Ramos (cell line): ENCODE results near the gene ZNF787.
"Not testable (repeated sequence)": the region's sequence is repeated elsewhere in the genome, so short reads cannot be mapped to it uniquely, and the experiment has no call there.

ENCODE experiments used
- in situ Hi-C: fragments of 300-500 bp; cut with MboI; formaldehyde crosslinking; loops from one replicate; pipeline ENCODE4 v1.14.3; 2022; ENCODE audit warnings: low sequenced_read_pairs; ENCODE audit not compliant: unreplicated experiment

ZNF787 gene

DNA sequence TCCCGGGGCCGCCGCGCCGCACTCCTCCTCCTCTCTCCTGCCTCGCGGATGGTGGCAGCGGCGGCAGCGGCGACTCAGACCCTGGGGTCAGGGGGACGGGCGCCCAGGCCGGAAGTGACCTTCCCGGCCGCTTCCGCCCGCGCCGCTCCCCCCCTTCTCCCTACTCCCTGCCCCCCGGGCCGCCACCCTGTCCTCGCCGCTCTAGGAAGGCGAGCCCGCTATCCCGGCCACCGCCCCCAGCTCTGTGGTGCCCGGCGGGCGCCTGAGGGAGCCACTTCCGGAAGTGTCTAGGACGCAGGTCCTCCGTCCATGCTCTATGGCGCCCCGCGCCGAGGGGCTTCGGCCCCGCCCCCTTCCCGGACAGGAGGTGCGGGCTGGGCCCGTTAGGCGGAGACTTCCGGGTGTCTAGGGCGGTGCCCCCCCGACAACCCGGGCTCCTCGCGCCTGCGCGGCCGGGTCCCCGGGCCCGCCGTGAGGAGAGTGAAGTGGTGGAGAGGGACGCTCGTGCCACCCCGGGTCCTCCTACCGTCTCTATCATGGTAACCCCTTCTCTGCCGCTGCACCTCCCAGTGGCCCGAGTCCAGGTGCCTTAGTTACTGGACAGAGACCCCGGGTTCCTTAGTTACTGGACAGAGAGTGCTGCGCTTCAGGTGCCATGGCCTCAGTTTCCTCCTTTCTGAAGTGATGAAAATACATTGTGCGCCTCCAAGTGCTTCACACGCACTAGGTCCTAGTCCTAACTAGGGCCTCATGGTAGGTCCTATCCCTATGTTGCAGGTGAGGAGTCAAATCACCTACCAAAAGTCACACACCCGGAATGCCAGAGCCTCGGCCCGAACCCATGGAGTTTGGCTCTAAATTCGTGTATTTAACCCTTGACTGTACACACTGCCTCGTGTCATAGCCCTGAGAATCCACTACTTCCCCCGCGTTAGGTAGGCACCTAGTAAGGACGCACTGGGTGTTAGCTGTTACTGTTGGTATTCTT, at the start of gene ZNF787:
ZNF787 (minus strand) TSS at position 116 of the 988 bp plus-strand sequence. CDS start 18,078 bp downstream, outside the sequence.
- in situ Hi-C loops: no loop called here

DNA sequence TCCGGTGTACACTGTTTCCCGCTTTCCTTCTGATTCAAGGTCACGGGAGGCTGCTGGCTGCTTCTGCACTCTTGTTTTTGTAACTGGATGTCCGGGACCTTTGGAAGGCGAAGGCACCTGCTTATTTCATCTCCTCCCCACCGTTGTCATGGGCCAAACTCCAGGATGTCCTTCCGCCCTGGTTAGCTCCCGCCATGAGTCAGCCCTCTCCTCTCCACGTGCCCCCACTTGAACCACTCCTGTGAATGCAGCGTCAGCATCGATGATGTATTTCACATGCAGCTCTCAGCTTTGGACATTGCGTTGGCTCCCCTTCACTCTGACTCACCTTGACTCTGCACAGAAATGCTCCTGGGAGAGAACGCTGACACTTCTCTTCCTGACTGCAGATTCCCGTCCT, 49.2 kb upstream of the ZNF787 start:
- in situ Hi-C loops: no loop called here

DNA sequence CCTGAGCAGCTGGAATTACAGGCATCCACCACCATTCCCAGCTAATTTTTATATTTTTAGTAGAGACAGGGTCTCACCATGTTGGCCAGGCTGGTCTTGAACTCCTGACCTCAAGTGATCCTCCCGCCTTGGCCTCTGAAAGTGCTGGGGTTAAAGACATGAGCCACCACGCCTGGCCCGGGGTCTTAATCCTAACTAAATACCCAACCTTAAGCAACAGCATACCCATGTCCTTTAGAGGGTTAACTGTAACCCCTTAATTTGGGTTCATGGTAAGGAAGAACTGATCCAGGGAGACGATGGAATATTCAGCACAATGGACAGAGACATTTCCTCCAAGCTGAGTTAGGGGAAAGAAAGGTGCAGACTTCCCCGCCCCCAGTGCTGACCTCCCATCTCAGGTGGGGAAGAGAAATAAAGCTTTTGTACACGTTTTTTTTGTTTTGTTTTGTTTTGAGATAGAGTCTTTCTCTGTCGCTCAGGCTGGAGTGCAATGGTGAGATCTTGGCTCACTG, 46.0 kb upstream of the ZNF787 start:
- in situ Hi-C loops: loop anchor here (5.0 kb wide), 1 partner anchor 85 kb away; no protein-coding TSS in a partner anchor

DNA sequence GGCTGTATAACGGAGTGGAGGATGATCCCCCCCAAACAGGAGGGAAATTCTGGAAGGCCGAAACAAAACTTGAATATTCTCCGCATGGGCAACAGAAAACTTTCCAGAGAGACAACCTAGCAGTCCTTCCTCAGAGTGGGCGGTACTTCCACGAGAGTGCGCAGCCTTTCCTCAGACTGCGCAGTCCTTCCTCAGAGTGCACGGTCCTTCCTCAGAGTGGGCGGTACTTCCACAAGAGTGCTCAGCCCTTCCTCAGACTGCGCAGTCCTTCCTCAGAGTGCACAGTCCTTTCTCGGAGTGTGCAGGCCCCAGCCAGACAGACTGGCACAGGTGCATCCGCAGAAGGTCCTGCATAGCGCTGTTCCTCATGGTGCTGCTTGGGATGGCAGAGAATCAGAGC, 42.0 kb upstream of the ZNF787 start:
- in situ Hi-C loops: no loop called here

DNA sequence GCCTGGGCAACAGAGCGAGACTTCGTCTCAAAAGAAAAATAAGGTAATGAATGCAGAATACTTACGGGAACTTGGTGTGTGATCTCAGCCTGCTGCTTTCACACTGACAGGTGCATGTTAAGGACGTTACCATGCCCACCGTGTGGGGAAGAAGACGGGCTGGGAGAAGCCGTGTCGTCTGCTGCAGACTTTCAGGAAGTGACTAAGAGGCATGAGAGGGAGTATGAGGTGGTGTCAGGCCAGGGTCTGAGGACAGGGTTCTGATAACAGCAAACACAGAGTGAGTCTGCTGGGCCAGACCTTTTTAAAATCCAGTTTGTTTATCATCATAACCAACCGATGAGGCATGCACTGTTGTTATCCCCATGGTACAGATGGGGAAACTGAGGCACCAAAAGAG, 41.2 kb upstream of the ZNF787 start:
- in situ Hi-C loops: no loop called here

DNA sequence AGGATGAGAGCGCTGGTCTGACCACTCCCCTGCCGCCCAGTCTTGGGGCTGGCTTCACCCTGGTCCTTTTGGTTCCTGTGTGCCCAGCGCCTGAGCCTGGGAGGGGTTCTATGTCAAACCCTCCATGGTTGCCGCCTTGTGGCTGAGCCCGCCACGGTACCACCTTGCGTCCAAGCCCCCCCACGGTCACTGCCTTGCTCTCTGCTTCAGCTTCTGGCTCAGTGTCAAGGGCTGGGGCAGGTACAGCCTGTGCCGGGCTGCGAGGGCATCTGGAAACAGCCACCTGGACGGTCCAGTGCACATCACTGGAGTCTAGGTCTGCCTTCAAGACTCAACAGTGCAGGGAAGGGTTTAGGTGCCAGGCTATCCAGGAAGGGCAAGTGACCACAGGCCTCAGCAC, 40.4 kb upstream of the ZNF787 start:
- in situ Hi-C loops: no loop called here

DNA sequence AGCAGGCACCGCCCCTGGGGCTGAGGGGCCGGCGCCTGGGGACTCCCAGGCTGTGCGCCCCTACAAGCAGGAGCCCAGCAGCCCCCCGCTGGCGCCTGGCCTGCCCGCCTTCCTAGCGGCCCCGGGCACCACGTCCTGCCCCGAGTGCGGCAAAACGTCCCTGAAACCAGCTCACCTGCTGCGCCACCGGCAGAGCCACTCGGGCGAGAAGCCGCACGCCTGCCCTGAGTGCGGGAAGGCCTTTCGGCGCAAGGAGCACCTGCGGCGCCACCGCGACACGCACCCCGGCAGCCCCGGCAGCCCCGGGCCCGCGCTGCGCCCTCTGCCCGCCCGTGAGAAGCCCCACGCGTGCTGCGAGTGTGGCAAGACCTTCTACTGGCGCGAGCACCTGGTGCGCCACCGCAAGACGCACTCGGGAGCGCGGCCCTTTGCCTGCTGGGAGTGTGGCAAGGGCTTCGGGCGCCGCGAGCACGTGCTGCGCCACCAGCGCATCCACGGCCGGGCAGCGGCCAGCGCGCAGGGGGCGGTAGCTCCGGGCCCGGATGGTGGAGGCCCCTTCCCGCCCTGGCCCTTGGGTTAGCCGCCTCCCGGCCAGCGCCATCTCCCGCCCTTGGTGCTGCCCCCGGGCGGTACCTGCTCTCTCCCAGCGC, 38.7 kb upstream of the ZNF787 start:
- in situ Hi-C loops: no loop called here

DNA sequence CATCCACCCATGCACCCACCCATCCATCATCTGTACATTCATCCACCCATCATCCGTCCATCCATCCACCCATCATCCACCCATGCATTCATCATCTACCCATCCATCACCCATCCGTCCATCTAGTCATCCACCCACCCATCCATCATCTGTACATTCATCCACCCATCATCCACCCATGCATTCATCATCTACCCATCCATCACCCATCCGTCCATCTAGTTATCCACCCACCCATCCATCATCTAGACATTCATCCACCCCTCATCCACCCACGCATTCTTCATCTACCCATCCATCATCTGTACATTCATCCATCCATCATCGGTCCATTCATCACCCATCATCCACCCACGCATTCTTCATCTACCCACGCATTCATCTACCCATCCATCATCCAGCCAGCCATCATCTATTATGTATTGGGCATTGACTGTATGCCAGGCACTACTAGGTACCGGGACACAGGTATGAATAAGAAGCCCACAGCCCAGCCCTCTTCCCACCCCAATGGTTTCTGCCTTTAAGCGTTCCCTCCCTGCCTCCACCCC, 38.0 kb upstream of the ZNF787 start:
- in situ Hi-C loops: no loop called here

DNA sequence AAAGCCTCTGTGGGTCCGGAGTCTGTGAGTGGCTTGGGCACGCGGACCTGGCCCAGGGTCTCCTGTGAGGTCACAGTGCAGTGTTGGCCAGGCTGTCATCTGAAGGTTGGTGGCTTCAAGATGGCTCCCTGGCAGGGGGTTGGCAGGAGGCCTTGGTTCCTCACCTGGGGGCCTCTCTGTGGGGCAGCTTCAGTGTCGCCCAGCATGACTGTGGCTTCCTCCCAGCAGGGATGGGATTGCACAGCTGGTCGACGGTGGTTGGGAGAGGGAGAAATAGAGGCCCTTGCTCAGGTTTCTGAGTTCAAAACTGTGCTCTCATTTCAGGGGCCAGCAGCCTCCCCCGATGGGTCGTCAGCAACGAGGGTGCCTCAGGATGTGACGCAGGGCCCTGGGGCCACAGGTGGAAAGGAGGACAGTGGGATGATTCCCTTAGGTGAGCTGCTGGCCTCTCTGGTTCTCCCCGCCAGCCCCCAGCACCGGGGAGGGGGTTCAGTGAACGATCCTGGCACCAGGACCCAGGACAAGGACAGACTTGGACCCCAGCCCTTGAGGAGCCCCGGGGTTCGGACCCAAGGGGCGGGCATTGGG, 37.2 kb upstream of the ZNF787 start:
- in situ Hi-C loops: no loop called here

DNA sequence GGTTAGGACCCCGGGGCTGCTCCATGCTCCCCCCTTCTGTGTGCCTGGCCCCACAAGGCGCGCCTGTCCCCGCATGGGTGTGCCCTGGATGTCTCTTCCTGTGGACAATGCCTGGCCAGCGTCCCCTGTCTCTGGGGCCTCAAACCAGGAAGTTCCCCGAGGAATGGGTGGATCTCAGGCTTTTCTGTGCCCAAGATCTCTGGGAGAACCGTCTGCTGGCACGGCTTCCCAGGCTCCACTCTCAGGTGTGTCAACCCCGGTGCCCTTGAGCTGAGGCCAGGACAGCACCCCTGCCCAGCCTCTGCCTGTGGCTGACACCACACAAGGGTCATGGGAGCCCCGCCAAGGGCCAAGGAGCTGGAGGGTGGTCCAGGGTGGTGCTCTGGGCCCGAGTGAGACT, 35.7 kb upstream of the ZNF787 start:
- in situ Hi-C loops: no loop called here

DNA sequence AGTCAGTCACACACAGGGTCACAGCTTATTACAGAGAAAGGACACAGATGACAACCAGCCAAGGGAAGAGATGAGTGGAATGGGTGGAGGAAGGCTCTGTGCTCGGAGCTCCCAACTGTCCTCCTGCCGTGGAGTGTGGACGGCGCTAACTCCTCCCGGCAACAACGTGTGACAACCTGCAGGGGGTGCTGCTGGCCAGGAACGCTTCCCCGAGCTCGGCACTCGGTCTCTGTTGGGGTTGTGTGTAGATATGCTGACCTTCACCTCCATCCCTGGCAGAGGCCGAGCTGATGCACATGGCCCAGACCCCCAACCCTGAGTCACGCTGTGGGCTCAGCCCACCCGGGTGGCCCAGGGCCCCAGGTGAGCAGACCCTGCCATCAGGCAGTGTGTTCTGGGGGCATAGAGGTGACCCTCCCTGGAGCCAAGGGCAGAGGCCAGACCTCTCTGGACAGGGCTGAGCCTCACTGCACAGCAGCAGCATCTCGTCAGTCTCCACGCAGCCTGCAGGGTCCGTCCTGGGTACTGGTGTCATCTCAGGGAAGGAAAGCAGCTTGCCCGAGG, 34.1 kb upstream of the ZNF787 start:
- in situ Hi-C loops: no loop called here

DNA sequence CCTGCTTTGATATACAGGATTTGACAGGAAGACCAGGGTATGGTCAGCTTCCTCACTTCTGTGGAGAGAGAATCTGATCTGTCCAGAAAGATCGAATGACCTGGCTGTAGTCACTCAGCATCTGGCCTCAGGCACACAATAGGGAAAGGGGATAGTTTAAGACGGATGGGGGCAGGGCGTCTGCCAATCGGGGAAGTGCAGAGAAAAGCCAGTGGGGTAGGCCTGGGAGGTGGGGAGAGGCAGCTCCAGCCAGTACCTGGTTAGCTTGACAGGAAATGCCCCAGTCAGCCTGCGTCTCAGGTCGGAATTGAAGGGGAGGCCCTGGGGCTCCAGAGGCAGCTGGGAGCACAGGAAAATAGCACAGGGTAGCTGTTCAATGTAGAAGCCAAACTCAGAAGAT, 32.4 kb upstream of the ZNF787 start:
- in situ Hi-C loops: no loop called here

DNA sequence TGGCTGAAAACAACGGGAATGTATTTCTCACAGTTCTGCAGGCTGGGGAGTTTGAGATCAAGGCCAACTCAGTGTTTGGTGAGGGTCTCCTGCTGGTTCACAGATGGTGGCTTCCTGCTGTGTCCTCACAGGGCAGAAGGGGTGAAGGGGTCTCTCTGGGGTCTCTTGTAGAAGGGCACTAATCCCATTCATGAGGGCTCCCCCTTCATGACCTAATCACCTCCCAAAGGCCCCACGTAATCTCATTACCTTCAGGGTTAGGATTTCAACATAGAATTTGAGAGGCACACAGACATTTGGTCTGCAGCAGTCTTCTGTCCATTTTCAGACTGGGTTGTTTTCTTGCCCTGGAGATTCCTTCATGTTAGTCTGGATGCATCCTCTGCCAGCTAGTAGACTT, 31.5 kb upstream of the ZNF787 start:
- in situ Hi-C loops: no loop called here

DNA sequence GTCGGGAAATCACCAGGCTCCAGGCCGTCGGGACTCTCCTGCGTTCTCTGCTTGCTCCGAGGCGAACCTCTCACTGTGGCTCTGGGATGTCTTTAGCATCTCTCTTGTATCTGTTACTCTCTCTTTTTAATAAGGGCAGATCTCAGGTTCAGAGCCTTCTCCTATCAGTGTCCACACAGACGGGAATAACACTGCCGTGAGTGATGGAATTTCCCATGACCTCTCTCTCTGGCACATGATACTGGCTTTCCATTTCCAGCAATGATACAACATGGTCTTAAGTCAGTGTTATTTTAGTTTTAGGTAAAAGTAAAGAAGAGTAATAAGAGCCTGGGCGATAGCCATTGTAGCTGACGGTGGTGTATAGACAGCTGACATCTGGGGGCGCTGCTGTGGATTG, 29.3 kb upstream of the ZNF787 start:
- in situ Hi-C loops: no loop called here

DNA sequence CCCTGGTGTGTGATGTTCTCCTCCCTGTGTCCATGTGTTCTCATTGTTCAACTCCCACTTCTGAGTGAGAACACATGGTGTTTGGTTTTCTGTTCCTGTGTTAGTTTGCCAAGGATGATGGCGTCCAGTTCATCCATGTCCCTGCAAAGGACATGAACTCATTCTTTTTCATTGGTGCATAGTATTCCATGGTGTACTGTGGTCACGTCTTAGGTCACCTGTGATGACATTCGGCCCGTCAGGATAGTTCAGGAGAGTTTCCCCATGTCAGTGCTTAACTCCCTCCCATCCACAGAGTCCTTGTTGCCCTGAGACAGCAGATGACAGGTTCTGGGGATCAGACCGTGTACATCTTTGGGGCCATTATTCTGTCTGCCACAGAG, 28.6 kb upstream of the ZNF787 start:
- in situ Hi-C loops: no loop called here

DNA sequence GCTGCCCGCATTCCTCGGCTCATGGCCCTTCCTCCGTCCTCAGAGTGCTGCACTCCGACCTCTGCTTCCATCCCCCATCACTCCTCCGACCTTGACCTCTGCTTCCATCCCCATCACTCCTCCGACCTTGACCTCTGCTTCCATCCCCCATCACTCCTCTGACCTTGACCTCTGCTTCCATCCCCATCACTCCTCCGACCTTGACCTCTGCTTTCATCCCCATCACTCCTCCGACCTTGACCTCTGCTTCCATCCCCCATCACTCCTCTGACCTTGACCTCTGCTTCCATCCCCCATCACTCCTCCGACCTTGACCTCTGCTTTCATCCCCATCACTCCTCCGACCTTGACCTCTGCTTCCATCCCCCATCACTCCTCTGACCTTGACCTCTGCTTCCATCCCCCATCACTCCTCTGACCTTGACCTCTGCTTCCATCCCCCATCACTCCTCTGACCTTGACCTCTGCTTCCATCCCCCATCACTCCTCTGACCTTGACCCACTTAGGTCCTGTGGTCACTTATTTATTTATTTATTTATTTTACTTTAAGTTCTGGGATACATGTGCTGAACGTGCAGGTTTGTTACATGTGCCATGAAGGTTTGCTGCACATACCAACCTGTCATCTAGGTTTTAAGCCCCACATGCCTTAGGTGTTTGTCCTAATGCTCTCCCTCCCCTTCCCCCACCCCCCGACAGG, 28.0 kb upstream of the ZNF787 start:
- in situ Hi-C loops: not testable (repeated sequence)

DNA sequence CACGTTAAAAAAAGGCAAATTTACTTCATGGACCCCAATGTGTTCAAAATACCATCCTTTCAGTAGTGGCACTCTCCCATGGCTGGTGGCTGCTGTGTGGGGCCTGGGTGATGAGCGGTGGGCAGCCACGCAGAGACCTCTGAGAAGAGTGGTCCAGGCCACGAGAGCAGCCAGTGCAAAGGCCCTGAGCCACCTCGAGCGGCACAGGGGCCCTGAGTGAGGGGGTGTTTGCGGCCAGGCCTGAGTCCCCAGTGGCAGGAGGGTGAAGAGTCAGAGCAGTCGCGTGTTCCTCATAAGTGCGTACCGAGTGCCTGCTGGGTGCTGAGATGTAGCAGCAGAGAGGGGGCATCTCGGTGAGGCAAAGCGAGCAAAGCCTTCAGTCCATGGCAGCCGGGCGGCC, 27.0 kb upstream of the ZNF787 start:
- in situ Hi-C loops: no loop called here

DNA sequence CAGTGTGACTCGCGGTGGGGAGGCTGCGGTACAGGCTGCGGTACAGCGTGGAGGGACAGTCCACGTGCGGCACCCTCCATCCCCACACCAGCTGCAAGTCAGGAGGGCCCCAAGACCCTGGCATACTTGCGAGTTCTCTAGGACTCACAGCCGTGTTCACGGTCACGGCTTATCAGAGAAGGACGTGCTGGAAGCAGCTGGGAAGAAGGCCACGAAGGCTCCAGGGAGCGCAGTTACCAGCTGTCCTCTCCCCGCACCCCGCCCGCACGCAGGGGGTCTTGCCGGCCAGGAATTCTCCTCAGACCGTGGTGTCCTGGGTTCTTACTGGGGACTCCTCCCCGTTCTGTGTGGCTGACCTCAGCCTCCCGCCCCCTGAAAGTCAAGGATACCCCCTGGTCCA, 26.2 kb upstream of the ZNF787 start:
- in situ Hi-C loops: no loop called here

DNA sequence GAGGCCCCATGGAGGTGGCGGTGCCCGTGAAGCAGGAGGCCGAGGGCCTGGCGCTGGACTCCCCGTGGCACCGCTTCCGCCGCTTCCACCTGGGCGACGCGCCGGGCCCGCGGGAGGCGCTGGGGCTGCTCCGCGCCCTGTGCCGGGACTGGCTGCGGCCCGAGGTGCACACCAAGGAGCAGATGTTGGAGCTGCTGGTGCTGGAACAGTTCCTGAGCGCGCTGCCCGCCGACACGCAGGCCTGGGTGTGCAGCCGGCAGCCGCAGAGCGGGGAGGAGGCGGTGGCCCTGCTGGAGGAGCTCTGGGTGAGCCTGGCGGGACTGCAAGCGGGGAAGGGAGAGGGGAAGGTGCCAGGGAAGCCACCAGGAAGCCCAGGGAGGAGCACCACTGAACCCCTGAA, 25.8 kb upstream of the ZNF787 start:
- in situ Hi-C loops: no loop called here

DNA sequence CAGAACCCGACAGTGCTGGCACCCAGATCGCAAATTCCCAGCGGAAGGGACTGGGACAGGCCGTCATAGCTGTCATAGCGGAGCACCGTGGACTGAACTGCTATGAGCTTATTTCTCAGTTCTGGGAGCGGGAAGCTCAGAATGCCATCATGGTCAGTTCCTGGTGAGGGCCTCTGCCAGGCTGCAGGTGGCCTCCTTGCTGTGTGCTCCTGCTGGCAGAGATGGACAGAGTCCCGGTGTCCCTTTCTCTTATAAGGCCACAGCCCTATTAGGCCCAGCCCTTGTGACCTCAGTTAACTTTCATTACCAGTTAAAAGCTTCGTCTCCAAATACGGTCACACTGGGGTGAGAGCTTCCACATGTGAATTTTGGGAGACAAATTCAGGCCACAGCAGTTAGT, 24.6 kb upstream of the ZNF787 start:
- in situ Hi-C loops: no loop called here
